H1 (cell line): Measurements from ENCODE around the gene TNS2. TPM values are rescaled to one million over a fixed set of nuclear protein-coding genes. Genes with fewer than 3 reads are reported as not detected.

Experiments
- BACH1 ChIP-seq: IDR thresholded peaks from 2 replicates; pipeline ENCODE4 v1.6.1; 2012; ENCODE audit warnings: low read length, improper control_type of control experiment
- EGR1 ChIP-seq: IDR thresholded peaks from 2 replicates; pipeline ENCODE4 v1.6.1; 2011; ENCODE audit warnings: low read depth, low read length, borderline replicate concordance
- polyA plus RNA-seq, 7 experiments: library from polyadenylated mRNA; depleted of rRNA in 3 of 7; stranded (reverse) in 5 of 7; unstranded in 2 of 7; fragments of >200 nt in 5 of 7; fragments of 200-250 nt in 2 of 7; gene quantifications; 1 replicate in 5 of 7; 2 replicates in 1 of 7; 4 replicates in 1 of 7; pipeline versions ENCODE4 v1.2.1 to v1.2.3, GENCODE V29; 2011 to 2013; ENCODE audit warnings: missing spikeins in 2 of 7, mixed read lengths in 2 of 7
- total RNA-seq: library from RNA; stranded (reverse); fragmentation: NEBNext Ultra II Directional; extraction: Animal tissue kit (Norgen Biotek cat#: 25700); gene quantifications from 2 replicates; pipeline ENCODE4 v1.2.1, GENCODE V29; 2021

TNS2 gene
- total and polyA plus RNA-seq, 2 of the 8 experiments (the other 6 are each of a cell fraction or from before 2014, with no cell fraction given) = 2.8 to 4.7 TPM

- TF ChIP-seq BACH1 = no peak
- no peak for TF ChIP-seq EGR1
These were observed 26.6 kb downstream of the TNS2 start (continued) for GRCh38 chr12:53076461-53076860.
